HG03139 (cell line): Measurements from ENCODE around the gene SNORC.

Experiments
- ATAC-seq: cut with Tn5 transposase; IDR thresholded peaks from one replicate; pipeline ENCODE4 v1.9.1; 2021; ENCODE audit not compliant: unreplicated experiment

SNORC gene

GRCh38 chr2:232882085-232882484 lies 12.0 kb downstream of the SNORC start:
- no peak for ATAC-seq

- ATAC-seq = no peak
These were observed 12.5 kb downstream of the SNORC start for GRCh38 chr2:232882505-232883115.

- no peak for ATAC-seq
These were observed 13.2 kb downstream of the SNORC start for GRCh38 chr2:232883116-232883721.

- ATAC-seq = no peak
These were observed 13.9 kb downstream of the SNORC start for GRCh38 chr2:232884001-232884421.

GRCh38 chr2:232884549-232885263 lies 14.6 kb downstream of the SNORC start:
- no peak for ATAC-seq

- no peak for ATAC-seq
These were observed 15.3 kb downstream of the SNORC start for GRCh38 chr2:232885264-232885961.

GRCh38 chr2:232886176-232886575 lies 16.1 kb downstream of the SNORC start:
- ATAC-seq = no peak

GRCh38 chr2:232886632-232887031 lies 16.6 kb downstream of the SNORC start:
- no peak for ATAC-seq

- ATAC-seq = no peak
These were observed 17.2 kb downstream of the SNORC start for GRCh38 chr2:232887171-232887850.

- ATAC-seq = no peak
These were observed 18.2 kb downstream of the SNORC start for GRCh38 chr2:232888099-232888836.

- no peak for ATAC-seq
These were observed 18.9 kb downstream of the SNORC start for GRCh38 chr2:232888839-232889529.

GRCh38 chr2:232889876-232890401 lies 19.9 kb downstream of the SNORC start:
- no peak for ATAC-seq

GRCh38 chr2:232890536-232890895 lies 20.5 kb downstream of the SNORC start:
- ATAC-seq = no peak

- no peak for ATAC-seq
These were observed 21.0 kb downstream of the SNORC start for GRCh38 chr2:232890896-232891601.

- ATAC-seq = no peak
These were observed 21.6 kb downstream of the SNORC start for GRCh38 chr2:232891621-232892071.

- no peak for ATAC-seq
These were observed 22.2 kb downstream of the SNORC start for GRCh38 chr2:232892221-232892620.

- no peak for ATAC-seq
These were observed 22.8 kb downstream of the SNORC start for GRCh38 chr2:232892843-232893242.

- no peak for ATAC-seq
These were observed 23.8 kb downstream of the SNORC start for GRCh38 chr2:232893834-232894233.

- no peak for ATAC-seq
These were observed 24.2 kb downstream of the SNORC start for GRCh38 chr2:232894251-232894650.
